ENCODE data around the gene FJX1. TPM values are rescaled to one million over a fixed set of nuclear protein-coding genes. Genes with fewer than 3 reads are reported as not detected.

The FJX1 gene
- total RNA-seq, 1 donor from 2014 or later = 34.3 TPM

DNA sequence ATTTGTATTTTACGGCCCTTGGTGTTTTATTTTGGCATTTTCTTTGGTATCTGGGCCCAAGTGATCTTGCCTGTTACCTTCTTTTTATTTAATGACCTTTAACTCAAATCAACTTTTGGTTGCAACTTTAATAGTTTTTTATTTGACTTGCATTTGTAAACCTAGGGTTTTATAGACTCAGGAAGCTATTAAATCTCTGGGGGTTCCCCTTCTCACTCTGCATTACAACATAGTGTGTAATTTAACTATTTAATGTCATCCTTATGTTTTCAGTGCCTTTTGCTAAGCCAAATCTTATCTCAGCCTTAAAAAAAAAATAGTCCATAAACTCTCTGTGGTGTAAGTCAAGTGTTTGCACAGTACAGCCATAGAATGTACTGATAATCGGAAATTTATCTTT is 3.4 kb downstream of the FJX1 start:
- Mint-ChIP-seq H3K9me3 (ENCODE audit: unreplicated experiment) (no peaks in the 10 kb centered on the region), H3K4me3 (ENCODE audit: unreplicated experiment) (no peak overlapping the region), H3K27me3 (ENCODE audit: unreplicated experiment) (peaks cover 12% of the 10 kb centered on the region), H3K4me1 (ENCODE audit: unreplicated experiment) (peaks cover 30% of the 10 kb centered on the region), H3K27ac (ENCODE audit: unreplicated experiment) (no peak overlapping the region), H3K36me3 (ENCODE audit: low read depth, unreplicated experiment) (peaks cover 6% of the 10 kb centered on the region)
- DNase-seq (ENCODE audit: low spot score) = no peak
- TF ChIP-seq CTCF (IDR thresholded peaks at IDR 0.05; ENCODE audit: unreplicated experiment) = no peak

- peaks cover 8% of the 10 kb centered on the region for H3K27me3 Mint-ChIP-seq (ENCODE audit: unreplicated experiment)
- no peak for DNase-seq (ENCODE audit: low spot score)
- H3K27ac Mint-ChIP-seq (ENCODE audit: unreplicated experiment) = no peak overlapping the region
- no peak overlapping the region for H3K4me3 Mint-ChIP-seq (ENCODE audit: unreplicated experiment)
- peaks cover 6% of the 10 kb centered on the region for H3K36me3 Mint-ChIP-seq (ENCODE audit: low read depth, unreplicated experiment)
- no peaks in the 10 kb centered on the region for H3K9me3 Mint-ChIP-seq (ENCODE audit: unreplicated experiment)
- TF ChIP-seq CTCF (IDR thresholded peaks at IDR 0.05; ENCODE audit: unreplicated experiment) = no peak
- peaks cover 30% of the 10 kb centered on the region for H3K4me1 Mint-ChIP-seq (ENCODE audit: unreplicated experiment)
Observed at GRCh38 chr11:35622070-35622469, 3.8 kb downstream of the FJX1 start.

DNA sequence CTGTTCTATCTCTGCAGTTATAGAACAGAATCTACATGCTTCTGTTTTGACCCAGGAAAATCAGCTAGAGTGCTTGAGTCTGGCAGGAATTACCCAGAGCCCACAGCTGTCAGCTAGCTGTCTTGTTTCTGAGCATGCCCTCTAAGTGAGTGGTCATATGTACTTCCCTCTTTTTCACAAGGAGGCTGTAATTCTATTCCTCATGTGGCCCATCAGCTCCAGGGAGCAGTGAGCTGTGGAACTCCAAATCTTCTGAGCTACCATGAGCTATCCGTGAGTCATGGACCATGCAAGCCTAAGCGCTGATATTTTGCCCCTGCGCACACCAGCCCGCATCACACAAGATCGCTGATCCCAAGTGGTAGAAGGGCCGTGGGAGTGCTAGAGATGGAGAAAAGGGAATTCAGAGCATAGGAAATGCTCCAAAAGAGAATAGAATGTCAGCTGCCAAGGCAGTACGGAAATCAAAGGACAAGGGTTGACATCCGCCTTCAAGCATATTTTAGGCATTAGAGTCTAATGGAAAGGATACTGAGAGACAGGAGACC is 5.4 kb downstream of the FJX1 start:
- no peak for TF ChIP-seq CTCF (IDR thresholded peaks at IDR 0.05; ENCODE audit: unreplicated experiment)
- no peak overlapping the region for H3K4me3 Mint-ChIP-seq (ENCODE audit: unreplicated experiment)

DNA sequence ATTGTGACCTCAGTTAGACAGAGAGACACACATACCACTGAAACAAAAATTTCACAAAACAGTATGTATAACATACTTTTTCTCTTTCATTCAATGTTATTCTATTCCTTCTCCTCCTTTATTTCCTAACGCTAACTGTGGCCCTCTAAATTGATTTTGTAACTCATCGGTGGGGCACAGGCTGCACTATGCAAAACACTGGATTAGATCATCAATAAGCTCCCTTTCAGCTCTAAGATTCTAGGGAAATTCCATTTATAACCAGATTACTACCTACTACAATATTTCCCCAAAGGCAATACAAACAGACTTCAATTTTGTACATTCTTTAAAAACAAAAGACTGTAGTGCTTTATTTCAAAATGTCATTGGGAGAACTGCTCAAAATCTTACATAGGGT is 6.1 kb downstream of the FJX1 start:
- H3K36me3 Mint-ChIP-seq (ENCODE audit: low read depth, unreplicated experiment) = no peaks in the 10 kb centered on the region
- DNase-seq (ENCODE audit: low spot score) = no peak
- TF ChIP-seq CTCF (IDR thresholded peaks at IDR 0.05; ENCODE audit: unreplicated experiment) = no peak
- no peak overlapping the region for H3K4me3 Mint-ChIP-seq (ENCODE audit: unreplicated experiment)
- H3K27ac Mint-ChIP-seq (ENCODE audit: unreplicated experiment) = no peak overlapping the region
- H3K4me1 Mint-ChIP-seq (ENCODE audit: unreplicated experiment) = peaks cover 22% of the 10 kb centered on the region
- H3K27me3 Mint-ChIP-seq (ENCODE audit: unreplicated experiment) = peaks cover 2% of the 10 kb centered on the region
- no peaks in the 10 kb centered on the region for H3K9me3 Mint-ChIP-seq (ENCODE audit: unreplicated experiment)

More for the DNA sequence above, 5.4 kb downstream of the FJX1 start:
- no peaks in the 10 kb centered on the region for H3K9me3 Mint-ChIP-seq (ENCODE audit: unreplicated experiment)
- no peak for DNase-seq (ENCODE audit: low spot score)
- H3K27me3 Mint-ChIP-seq (ENCODE audit: unreplicated experiment) = peaks cover 2% of the 10 kb centered on the region
- H3K36me3 Mint-ChIP-seq (ENCODE audit: low read depth, unreplicated experiment) = no peaks in the 10 kb centered on the region
- no peak overlapping the region for H3K27ac Mint-ChIP-seq (ENCODE audit: unreplicated experiment)
- peaks cover 22% of the 10 kb centered on the region for H3K4me1 Mint-ChIP-seq (ENCODE audit: unreplicated experiment)

GRCh38 chr11:35624781-35625180 is 6.5 kb downstream of the FJX1 start:
- no peak for DNase-seq (ENCODE audit: low spot score)
- Mint-ChIP-seq H3K27me3 (ENCODE audit: unreplicated experiment) (peaks cover 2% of the 10 kb centered on the region), H3K4me1 (ENCODE audit: unreplicated experiment) (peaks cover 22% of the 10 kb centered on the region), H3K36me3 (ENCODE audit: low read depth, unreplicated experiment) (no peaks in the 10 kb centered on the region), H3K9me3 (ENCODE audit: unreplicated experiment) (no peaks in the 10 kb centered on the region), H3K4me3 (ENCODE audit: unreplicated experiment) (no peak overlapping the region), H3K27ac (ENCODE audit: unreplicated experiment) (no peak overlapping the region)
- TF ChIP-seq CTCF (IDR thresholded peaks at IDR 0.05; ENCODE audit: unreplicated experiment) = no peak

Measured in endothelial cell (in vitro differentiated cells).